Hematopoietic multipotent progenitor cell treated with erythropoietin and hydrocortisone succinate and interleukin-3 and kit ligand, for 15 days (in vitro differentiated cells): Measurements from ENCODE around the gene LSAMP.

Experiments
- DNase-seq: peaks from one replicate; pipeline ENCODE4 v3.0.0-alpha.2; 2015; ENCODE audit warnings: low spot score

Gene LSAMP

GRCh38 chr3:116291141-116291540, 154.1 kb downstream of the LSAMP start:
- DNase-seq: no peak

- no peak for DNase-seq
These were observed 156.8 kb downstream of the LSAMP start for GRCh38 chr3:116288485-116288884.

- DNase-seq: no peak
These were observed 159.4 kb downstream of the LSAMP start for GRCh38 chr3:116285781-116286421.

- DNase-seq: no peak
These were observed 163.8 kb downstream of the LSAMP start for GRCh38 chr3:116281313-116282143.

- no peak for DNase-seq
These were observed 165.1 kb downstream of the LSAMP start for GRCh38 chr3:116280130-116280740.

- no peak for DNase-seq
These were observed 168.6 kb downstream of the LSAMP start for GRCh38 chr3:116276675-116277074.

GRCh38 chr3:116270056-116270455, 175.2 kb downstream of the LSAMP start:
- no peak for DNase-seq

GRCh38 chr3:116267116-116267515, 178.2 kb downstream of the LSAMP start:
- DNase-seq: no peak

- no peak for DNase-seq
These were observed 179.2 kb downstream of the LSAMP start for GRCh38 chr3:116265976-116266584.

- no peak for DNase-seq
These were observed 180.0 kb downstream of the LSAMP start for GRCh38 chr3:116265320-116265695.

- no peak for DNase-seq
These were observed 180.6 kb downstream of the LSAMP start for GRCh38 chr3:116264546-116265319.

GRCh38 chr3:116263842-116264545, 181.3 kb downstream of the LSAMP start:
- no peak for DNase-seq

- no peak for DNase-seq
These were observed 184.8 kb downstream of the LSAMP start for GRCh38 chr3:116260491-116260890.

- no peak for DNase-seq
These were observed 185.3 kb downstream of the LSAMP start for GRCh38 chr3:116259984-116260383.

- DNase-seq: no peak
These were observed 188.3 kb downstream of the LSAMP start for GRCh38 chr3:116256843-116257485.

GRCh38 chr3:116254541-116254940, 190.7 kb downstream of the LSAMP start:
- DNase-seq: no peak

GRCh38 chr3:116253511-116253910, 191.8 kb downstream of the LSAMP start:
- DNase-seq: no peak

GRCh38 chr3:116247605-116248004, 197.7 kb downstream of the LSAMP start:
- no peak for DNase-seq

- no peak for DNase-seq
These were observed 198.8 kb downstream of the LSAMP start for GRCh38 chr3:116246406-116246980.

GRCh38 chr3:116242825-116243224, 202.5 kb downstream of the LSAMP start:
- no peak for DNase-seq
